ENCODE data around the gene TARBP1. TPM values are rescaled to one million over a fixed set of nuclear protein-coding genes. Genes with fewer than 3 reads are reported as not detected.

The TARBP1 gene
- total and polyA plus RNA-seq, 2 experiments from 2014 or later: 12.8 to 22.9 TPM

DNA sequence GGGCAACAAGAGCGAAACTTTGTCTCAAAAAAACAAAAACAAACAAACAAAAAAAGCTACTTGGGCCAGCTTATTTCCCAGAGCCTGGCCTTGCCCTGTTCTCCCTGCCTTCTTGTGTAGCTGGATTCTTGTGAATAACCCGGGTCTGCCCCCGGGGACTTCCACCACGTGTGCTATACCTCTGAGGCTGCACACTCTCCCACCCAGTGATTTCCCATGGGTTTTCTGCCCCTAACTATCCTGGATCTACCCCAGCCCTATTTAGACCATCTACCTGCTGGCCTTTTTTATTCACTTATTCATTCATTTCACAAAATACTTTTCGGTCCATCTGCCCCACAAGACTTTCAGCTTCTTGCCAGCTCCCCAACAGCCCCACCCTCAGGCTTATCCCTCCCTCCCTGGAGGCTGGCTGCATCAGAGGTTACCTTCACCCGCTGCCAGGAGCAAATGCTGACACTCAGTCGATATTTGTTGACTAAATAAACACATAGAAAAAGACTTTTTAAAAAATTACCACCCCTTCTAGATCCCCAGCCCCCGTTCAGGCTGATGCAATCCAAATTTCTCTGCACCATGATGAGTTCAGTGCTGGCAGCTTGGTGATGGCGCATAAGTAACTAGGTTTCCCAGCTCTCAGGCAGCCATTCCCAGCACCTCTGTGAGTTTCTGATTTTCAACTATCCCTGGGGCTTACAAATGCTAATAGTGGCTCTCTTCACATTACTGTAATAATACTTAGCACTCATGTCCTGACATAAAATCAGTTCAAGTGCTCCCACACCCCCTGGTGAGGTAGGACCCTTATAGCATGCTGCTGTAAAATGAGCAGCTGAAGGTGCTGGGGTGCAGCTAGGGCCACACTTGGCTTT, 30.7 kb upstream of the TARBP1 start:
- no peak overlapping the region for H3K27ac ChIP-seq
- no peak overlapping the region for H3K4me3 ChIP-seq
- no peaks in the 10 kb centered on the region for H3K9me3 ChIP-seq (ENCODE audit: low read depth)
- H3K4me2 ChIP-seq: no peak overlapping the region
- no peaks in the 10 kb centered on the region for H4K20me1 ChIP-seq (ENCODE audit: insufficient read depth, poor library complexity, severe bottlenecking)
- no peaks in the 10 kb centered on the region for H3K79me2 ChIP-seq
- H3K36me3 ChIP-seq (replicated peaks; ENCODE audit: insufficient read depth, low read depth): no peaks in the 10 kb centered on the region
- no peaks in the 10 kb centered on the region for H3K9me2 ChIP-seq (replicated peaks; ENCODE audit: insufficient read depth)
- TF ChIP-seq EZH2 (IDR thresholded peaks at IDR 0.05; ENCODE audit: borderline replicate concordance) (no peak), EZH2phosphoT487 (IDR thresholded peaks at IDR 0.05; ENCODE audit: low read depth, severe bottlenecking, unreplicated experiment) (no peak)
- TF ChIP-seq, protein P1, sequence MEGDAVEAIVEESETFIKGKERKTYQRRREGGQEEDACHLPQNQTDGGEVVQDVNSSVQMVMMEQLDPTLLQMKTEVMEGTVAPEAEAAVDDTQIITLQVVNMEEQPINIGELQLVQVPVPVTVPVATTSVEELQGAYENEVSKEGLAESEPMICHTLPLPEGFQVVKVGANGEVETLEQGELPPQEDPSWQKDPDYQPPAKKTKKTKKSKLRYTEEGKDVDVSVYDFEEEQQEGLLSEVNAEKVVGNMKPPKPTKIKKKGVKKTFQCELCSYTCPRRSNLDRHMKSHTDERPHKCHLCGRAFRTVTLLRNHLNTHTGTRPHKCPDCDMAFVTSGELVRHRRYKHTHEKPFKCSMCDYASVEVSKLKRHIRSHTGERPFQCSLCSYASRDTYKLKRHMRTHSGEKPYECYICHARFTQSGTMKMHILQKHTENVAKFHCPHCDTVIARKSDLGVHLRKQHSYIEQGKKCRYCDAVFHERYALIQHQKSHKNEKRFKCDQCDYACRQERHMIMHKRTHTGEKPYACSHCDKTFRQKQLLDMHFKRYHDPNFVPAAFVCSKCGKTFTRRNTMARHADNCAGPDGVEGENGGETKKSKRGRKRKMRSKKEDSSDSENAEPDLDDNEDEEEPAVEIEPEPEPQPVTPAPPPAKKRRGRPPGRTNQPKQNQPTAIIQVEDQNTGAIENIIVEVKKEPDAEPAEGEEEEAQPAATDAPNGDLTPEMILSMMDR (IDR thresholded peaks at IDR 0.05; ENCODE audit: poor library complexity): no peak
- peak overlapping the region; percentile 11 for H2AFZ ChIP-seq
- H3K4me1 ChIP-seq (ENCODE audit: insufficient read depth): no peaks in the 10 kb centered on the region
- no peaks in the 10 kb centered on the region for H3K27me3 ChIP-seq
- no peak for DNase-seq (ENCODE audit: low spot score)
- 60% methylated on average over 9 of the region's 9 CpGs for WGBS (ENCODE audit: low lambda C conversion rate, missing lambda C conversion rate)

DNA sequence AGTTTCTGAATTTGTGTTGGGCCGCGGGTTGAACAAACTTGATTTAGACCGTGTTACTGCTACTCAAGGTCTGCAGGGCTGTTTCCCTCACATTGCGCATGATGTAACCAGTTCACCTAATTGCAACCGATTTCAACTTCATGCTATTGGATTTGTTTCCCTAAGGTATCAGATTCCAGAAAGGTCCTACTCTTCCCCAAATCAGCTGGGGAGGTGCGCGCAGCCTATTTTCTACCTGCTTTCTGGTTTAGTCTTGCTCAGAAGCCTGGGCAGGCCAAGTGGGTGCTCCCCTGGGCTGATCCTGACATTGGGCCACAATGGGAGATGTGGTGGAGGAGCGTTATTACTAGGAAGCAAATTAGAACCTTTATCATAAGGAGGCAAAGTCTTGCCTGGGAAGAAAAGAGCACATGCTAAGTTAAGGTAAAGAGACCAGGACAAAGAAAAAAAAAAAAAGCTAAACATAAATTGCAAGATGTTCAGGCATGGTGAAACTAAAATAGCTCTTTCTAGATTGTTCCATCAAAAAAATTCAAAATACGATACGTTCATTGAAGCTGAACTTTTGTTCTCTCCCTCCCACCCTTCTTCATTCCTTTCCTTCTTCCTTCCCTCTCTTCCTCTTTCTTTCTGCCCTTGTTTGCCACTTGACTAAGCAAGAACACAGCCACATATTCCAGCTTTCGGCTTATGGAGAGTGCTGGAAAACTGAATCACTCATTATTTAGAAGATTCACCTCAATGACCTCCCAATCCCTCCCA, 28.8 kb upstream of the TARBP1 start:
- 96% methylated on average over 11 of the region's 11 CpGs for WGBS (ENCODE audit: low lambda C conversion rate, missing lambda C conversion rate)
- Histone ChIP-seq H4K20me1 (ENCODE audit: insufficient read depth, poor library complexity, severe bottlenecking) (no peaks in the 10 kb centered on the region), H2AFZ (no peak overlapping the region), H3K4me2 (no peak overlapping the region), H3K9me3 (ENCODE audit: low read depth) (no peaks in the 10 kb centered on the region), H3K36me3 (replicated peaks; ENCODE audit: insufficient read depth, low read depth) (no peaks in the 10 kb centered on the region), H3K27ac (no peak overlapping the region), H3K27me3 (no peaks in the 10 kb centered on the region), H3K9me2 (replicated peaks; ENCODE audit: insufficient read depth) (no peaks in the 10 kb centered on the region), H3K79me2 (no peaks in the 10 kb centered on the region), H3K4me1 (ENCODE audit: insufficient read depth) (no peaks in the 10 kb centered on the region), H3K4me3 (no peak overlapping the region)
- TF ChIP-seq EZH2phosphoT487 (IDR thresholded peaks at IDR 0.05; ENCODE audit: low read depth, severe bottlenecking, unreplicated experiment) (no peak), EZH2 (IDR thresholded peaks at IDR 0.05; ENCODE audit: borderline replicate concordance) (no peak)
- TF ChIP-seq, protein P1 (IDR thresholded peaks at IDR 0.05; ENCODE audit: poor library complexity): no peak
- DNase-seq (ENCODE audit: low spot score): no peak

DNA sequence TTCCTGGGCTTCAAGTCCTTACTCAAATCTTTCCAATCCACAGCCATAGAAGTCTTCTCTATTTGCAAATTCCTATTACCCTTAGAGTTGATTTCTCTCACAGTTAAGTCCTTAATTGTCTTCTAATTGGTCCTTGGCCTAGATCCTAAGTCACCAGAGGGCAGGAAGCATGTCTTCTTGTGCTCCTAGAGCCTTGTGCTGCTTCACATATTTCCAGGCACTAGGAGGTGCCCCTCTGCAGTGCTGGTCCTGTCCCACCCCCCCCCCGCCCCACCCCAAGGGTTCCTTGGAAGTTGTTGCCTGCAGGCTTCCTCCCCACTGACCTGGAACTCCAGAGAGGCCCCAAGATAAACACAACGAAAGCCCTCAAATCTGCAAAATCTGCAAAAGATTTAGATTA, 28.1 kb upstream of the TARBP1 start:
- H3K9me2 ChIP-seq (replicated peaks; ENCODE audit: insufficient read depth): no peaks in the 10 kb centered on the region
- H2AFZ ChIP-seq: no peak overlapping the region
- H3K27ac ChIP-seq: no peak overlapping the region
- no peaks in the 10 kb centered on the region for H3K27me3 ChIP-seq
- 77% methylated on average over 2 of the region's 2 CpGs for WGBS (ENCODE audit: low lambda C conversion rate, missing lambda C conversion rate)
- H3K9me3 ChIP-seq (ENCODE audit: low read depth): no peaks in the 10 kb centered on the region
- H3K36me3 ChIP-seq (replicated peaks; ENCODE audit: insufficient read depth, low read depth): no peaks in the 10 kb centered on the region
- TF ChIP-seq, protein P1 (IDR thresholded peaks at IDR 0.05; ENCODE audit: poor library complexity): no peak
- TF ChIP-seq EZH2phosphoT487 (IDR thresholded peaks at IDR 0.05; ENCODE audit: low read depth, severe bottlenecking, unreplicated experiment) (no peak), EZH2 (IDR thresholded peaks at IDR 0.05; ENCODE audit: borderline replicate concordance) (no peak)
- H3K4me2 ChIP-seq: no peak overlapping the region
- no peaks in the 10 kb centered on the region for H3K79me2 ChIP-seq
- no peaks in the 10 kb centered on the region for H4K20me1 ChIP-seq (ENCODE audit: insufficient read depth, poor library complexity, severe bottlenecking)
- H3K4me3 ChIP-seq: no peak overlapping the region
- DNase-seq (ENCODE audit: low spot score): no peak
- H3K4me1 ChIP-seq (ENCODE audit: insufficient read depth): no peaks in the 10 kb centered on the region
